Measurements from ENCODE around the gene FTH1. TPM values are rescaled to one million over a fixed set of nuclear protein-coding genes. Genes with fewer than 3 reads are reported as not detected.

Gene FTH1
- total and polyA plus RNA-seq, 2 of the 13 experiments (the other 11 are each of a cell fraction or from before 2014, with no cell fraction given): 607 to 760 TPM

- TF ChIP-seq, protein P1, sequence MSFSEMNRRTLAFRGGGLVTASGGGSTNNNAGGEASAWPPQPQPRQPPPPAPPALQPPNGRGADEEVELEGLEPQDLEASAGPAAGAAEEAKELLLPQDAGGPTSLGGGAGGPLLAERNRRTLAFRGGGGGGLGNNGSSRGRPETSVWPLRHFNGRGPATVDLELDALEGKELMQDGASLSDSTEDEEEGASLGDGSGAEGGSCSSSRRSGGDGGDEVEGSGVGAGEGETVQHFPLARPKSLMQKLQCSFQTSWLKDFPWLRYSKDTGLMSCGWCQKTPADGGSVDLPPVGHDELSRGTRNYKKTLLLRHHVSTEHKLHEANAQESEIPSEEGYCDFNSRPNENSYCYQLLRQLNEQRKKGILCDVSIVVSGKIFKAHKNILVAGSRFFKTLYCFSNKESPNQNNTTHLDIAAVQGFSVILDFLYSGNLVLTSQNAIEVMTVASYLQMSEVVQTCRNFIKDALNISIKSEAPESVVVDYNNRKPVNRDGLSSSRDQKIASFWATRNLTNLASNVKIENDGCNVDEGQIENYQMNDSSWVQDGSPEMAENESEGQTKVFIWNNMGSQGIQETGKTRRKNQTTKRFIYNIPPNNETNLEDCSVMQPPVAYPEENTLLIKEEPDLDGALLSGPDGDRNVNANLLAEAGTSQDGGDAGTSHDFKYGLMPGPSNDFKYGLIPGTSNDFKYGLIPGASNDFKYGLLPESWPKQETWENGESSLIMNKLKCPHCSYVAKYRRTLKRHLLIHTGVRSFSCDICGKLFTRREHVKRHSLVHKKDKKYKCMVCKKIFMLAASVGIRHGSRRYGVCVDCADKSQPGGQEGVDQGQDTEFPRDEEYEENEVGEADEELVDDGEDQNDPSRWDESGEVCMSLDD (CRISPR knock-in tag; IDR thresholded peaks at IDR 0.05; ENCODE audit: borderline replicate concordance): no peak
- TF ChIP-seq ZNF660 (CRISPR knock-in tag; IDR thresholded peaks at IDR 0.05; ENCODE audit: borderline replicate concordance, low read depth): no peak
- TF ChIP-seq USF2 (IDR thresholded peaks at IDR 0.05; ENCODE audit: low read depth, low read length): no peak
- no peak for TF ChIP-seq USF2 (CRISPR knock-in tag; IDR thresholded peaks at IDR 0.05; ENCODE audit: borderline replicate concordance)
- TF ChIP-seq PTBP1 (IDR thresholded peaks at IDR 0.05; ENCODE audit: low read depth, low read length, poor library complexity, severe bottlenecking): no peak
- TF ChIP-seq ATM (IDR thresholded peaks at IDR 0.05; ENCODE audit: borderline replicate concordance): no peak
- no peak for TF ChIP-seq ZNF225 (CRISPR knock-in tag; IDR thresholded peaks at IDR 0.05)
- TF ChIP-seq, protein P2, sequence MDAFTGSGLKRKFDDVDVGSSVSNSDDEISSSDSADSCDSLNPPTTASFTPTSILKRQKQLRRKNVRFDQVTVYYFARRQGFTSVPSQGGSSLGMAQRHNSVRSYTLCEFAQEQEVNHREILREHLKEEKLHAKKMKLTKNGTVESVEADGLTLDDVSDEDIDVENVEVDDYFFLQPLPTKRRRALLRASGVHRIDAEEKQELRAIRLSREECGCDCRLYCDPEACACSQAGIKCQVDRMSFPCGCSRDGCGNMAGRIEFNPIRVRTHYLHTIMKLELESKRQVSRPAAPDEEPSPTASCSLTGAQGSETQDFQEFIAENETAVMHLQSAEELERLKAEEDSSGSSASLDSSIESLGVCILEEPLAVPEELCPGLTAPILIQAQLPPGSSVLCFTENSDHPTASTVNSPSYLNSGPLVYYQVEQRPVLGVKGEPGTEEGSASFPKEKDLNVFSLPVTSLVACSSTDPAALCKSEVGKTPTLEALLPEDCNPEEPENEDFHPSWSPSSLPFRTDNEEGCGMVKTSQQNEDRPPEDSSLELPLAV (CRISPR knock-in tag; conservative IDR thresholded peaks at IDR 0.05; ENCODE audit: low read depth): no peak
- no peak for TF ChIP-seq TP53 (CRISPR knock-in tag; conservative IDR thresholded peaks at IDR 0.05)
- no peak for TF ChIP-seq NCOA2 (CRISPR knock-in tag; IDR thresholded peaks at IDR 0.05)
- TF ChIP-seq ZNF530 (CRISPR knock-in tag; IDR thresholded peaks at IDR 0.05; ENCODE audit: low read depth): no peak
These were observed 9.5 kb upstream of the FTH1 start (continued) for GRCh38 chr11:61976813-61977475.

Data from HepG2 (cell line).